OCI-LY1 (cell line): Measurements from ENCODE around the gene CCDC85A.

Experiments
- H2AFZ ChIP-seq: fragments of 200-600 bp; sonication (generic), shearing (Covaris generic); 2 replicates; pipeline ENCODE4 v1.6.0; 2014; ENCODE audit warnings: antibody characterized with exemption, mild to moderate bottlenecking, low read length
- H3F3A ChIP-seq: fragments of 200-600 bp; sonication (generic), shearing (Covaris generic); 2 replicates; pipeline ENCODE4 v1.6.0; 2014; ENCODE audit warnings: mild to moderate bottlenecking, antibody characterized with exemption, low read length, moderate library complexity; ENCODE audit not compliant: insufficient read depth
- H3K27ac ChIP-seq: fragments of 200-600 bp; sonication (generic); 2 replicates; pipeline ENCODE4 v1.5.1; 2014; ENCODE audit warnings: low read length, mixed run types, mild to moderate bottlenecking, low read depth; ENCODE audit not compliant: poor library complexity, severe bottlenecking
- H3K27me3 ChIP-seq: fragments of 200-600 bp; sonication (generic); 2 replicates; pipeline ENCODE4 v1.6.0; 2014; ENCODE audit warnings: antibody characterized with exemption, mild to moderate bottlenecking, low read length, moderate library complexity; ENCODE audit not compliant: insufficient read depth
- H3K36me3 ChIP-seq: fragments of 200-600 bp; sonication (generic); 2 replicates; pipeline ENCODE4 v1.6.1; 2014; ENCODE audit warnings: mild to moderate bottlenecking, antibody characterized with exemption, low read length, moderate library complexity, mixed read lengths; ENCODE audit not compliant: insufficient read depth
- H3K4me1 ChIP-seq: fragments of 200-600 bp; sonication (generic); 2 replicates; pipeline ENCODE4 v1.5.1; 2014; ENCODE audit warnings: mild to moderate bottlenecking, low read length, moderate library complexity; ENCODE audit not compliant: insufficient read depth, severe bottlenecking
- H3K4me2 ChIP-seq: fragments of 200-600 bp; sonication (generic), shearing (Covaris generic); 2 replicates; pipeline ENCODE4 v1.6.1; 2014; ENCODE audit warnings: low read length
- H3K4me3 ChIP-seq: fragments of 200-600 bp; sonication (generic); 2 replicates; pipeline ENCODE4 v1.5.1; 2014; ENCODE audit warnings: low read length, low read depth, mild to moderate bottlenecking, mixed read lengths; ENCODE audit not compliant: poor library complexity, severe bottlenecking
- H3K79me2 ChIP-seq: fragments of 200-600 bp; shearing (Covaris generic); 2 replicates; pipeline ENCODE4 v1.6.1; 2016; ENCODE audit warnings: mixed run types, low read length, mixed read lengths; ENCODE audit not compliant: insufficient read depth
- H3K9ac ChIP-seq: fragments of 200-600 bp; sonication (generic), shearing (Covaris generic); 2 replicates; pipeline ENCODE4 v1.6.1; 2014; ENCODE audit warnings: mild to moderate bottlenecking, low read length, mixed read lengths
- H3K9me2 ChIP-seq: fragments of 200-600 bp; sonication (generic), shearing (Covaris generic); 2 replicates; pipeline ENCODE4 v1.6.1; 2014; ENCODE audit warnings: low read depth, mild to moderate bottlenecking, low read length, mixed read lengths
- H3K9me3 ChIP-seq: fragments of 200-600 bp; shearing (Covaris generic); 2 replicates; pipeline ENCODE4 v1.6.1; 2014; ENCODE audit warnings: low read length, mixed read lengths
- H4K20me1 ChIP-seq: fragments of 200-600 bp; sonication (generic), shearing (Covaris generic); 2 replicates; pipeline ENCODE4 v1.6.0; 2016; ENCODE audit warnings: mild to moderate bottlenecking, low read length; ENCODE audit not compliant: insufficient read depth
- CTCF ChIP-seq: fragments of 200-600 bp; sonication (generic), shearing (Covaris generic); IDR thresholded peaks from 2 replicates; pipeline ENCODE4 v1.5.1; 2017; ENCODE audit warnings: mild to moderate bottlenecking, antibody characterized with exemption, low read length, moderate library complexity, mixed read lengths
- EZH2 ChIP-seq: fragments of 200-600 bp; sonication (generic), shearing (Covaris generic); IDR thresholded peaks from 2 replicates; pipeline ENCODE4 v1.8.0; 2017; ENCODE audit warnings: borderline replicate concordance, mixed run types, mild to moderate bottlenecking, antibody characterized with exemption, low read length, moderate library complexity, mixed read lengths

Gene CCDC85A

DNA sequence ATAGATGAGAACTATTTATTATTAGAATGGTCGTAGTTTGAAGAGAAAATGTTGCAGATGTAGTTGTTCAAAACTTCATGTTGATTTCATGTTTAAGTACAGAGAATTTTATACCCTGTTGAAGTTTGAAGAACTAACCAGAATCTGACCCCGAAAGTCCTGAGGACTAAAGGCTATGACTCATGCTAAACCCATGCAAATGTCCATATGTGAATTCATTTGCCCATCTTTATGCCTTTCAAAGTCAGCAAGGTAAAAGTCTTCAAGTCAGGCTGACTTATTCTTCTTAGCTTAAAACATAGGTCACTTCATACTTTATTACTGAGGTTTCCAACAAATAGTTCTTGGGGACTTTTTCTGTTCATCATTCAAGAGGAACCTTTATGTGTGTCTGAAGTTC is 185.5 kb downstream of the CCDC85A start:
- Histone ChIP-seq H3K9me2 (no peaks in the 10 kb centered on the region), H3F3A (no peaks in the 10 kb centered on the region), H3K36me3 (no peaks in the 10 kb centered on the region), H3K4me3 (no peak overlapping the region), H3K79me2 (no peaks in the 10 kb centered on the region), H3K9ac (no peak overlapping the region), H3K4me2 (no peak overlapping the region), H3K9me3 (no peaks in the 10 kb centered on the region), H2AFZ (no peak overlapping the region), H3K27me3 (no peaks in the 10 kb centered on the region), H3K4me1 (no peaks in the 10 kb centered on the region), H4K20me1 (no peaks in the 10 kb centered on the region), H3K27ac (no peak overlapping the region)
- no peak for TF ChIP-seq CTCF
- TF ChIP-seq EZH2 = no peak

GRCh38 chr2:56372071-56372656 is 188.4 kb downstream of the CCDC85A start:
- Histone ChIP-seq H3K36me3 (no peaks in the 10 kb centered on the region), H3K79me2 (no peaks in the 10 kb centered on the region), H3K9ac (no peak overlapping the region), H3K27ac (no peak overlapping the region), H3K4me2 (no peak overlapping the region), H4K20me1 (no peaks in the 10 kb centered on the region), H2AFZ (no peak overlapping the region), H3K4me1 (no peaks in the 10 kb centered on the region), H3F3A (no peaks in the 10 kb centered on the region), H3K4me3 (no peak overlapping the region), H3K9me2 (no peaks in the 10 kb centered on the region), H3K9me3 (no peaks in the 10 kb centered on the region), H3K27me3 (no peaks in the 10 kb centered on the region)
- TF ChIP-seq EZH2 = no peak
- TF ChIP-seq CTCF = no peak

- Histone ChIP-seq H3F3A (no peaks in the 10 kb centered on the region), H2AFZ (no peak overlapping the region), H3K9me3 (no peaks in the 10 kb centered on the region), H3K36me3 (no peaks in the 10 kb centered on the region), H4K20me1 (no peaks in the 10 kb centered on the region), H3K9me2 (no peaks in the 10 kb centered on the region), H3K4me1 (no peaks in the 10 kb centered on the region), H3K27me3 (no peaks in the 10 kb centered on the region), H3K79me2 (no peaks in the 10 kb centered on the region), H3K4me3 (no peak overlapping the region), H3K27ac (no peak overlapping the region), H3K9ac (no peak overlapping the region), H3K4me2 (no peak overlapping the region)
- TF ChIP-seq EZH2 (no peak), CTCF (no peak)
These were observed 191.5 kb downstream of the CCDC85A start for GRCh38 chr2:56375251-56375650.
